ENCODE results near the gene NTRK3. TPM values are rescaled to one million over a fixed set of nuclear protein-coding genes. Genes with fewer than 3 reads are reported as not detected.

Gene NTRK3
- total and polyA plus RNA-seq, 2 donors (not counting 3 experiments of a cell fraction or from before 2014, with no cell fraction given) = not detected

DNA sequence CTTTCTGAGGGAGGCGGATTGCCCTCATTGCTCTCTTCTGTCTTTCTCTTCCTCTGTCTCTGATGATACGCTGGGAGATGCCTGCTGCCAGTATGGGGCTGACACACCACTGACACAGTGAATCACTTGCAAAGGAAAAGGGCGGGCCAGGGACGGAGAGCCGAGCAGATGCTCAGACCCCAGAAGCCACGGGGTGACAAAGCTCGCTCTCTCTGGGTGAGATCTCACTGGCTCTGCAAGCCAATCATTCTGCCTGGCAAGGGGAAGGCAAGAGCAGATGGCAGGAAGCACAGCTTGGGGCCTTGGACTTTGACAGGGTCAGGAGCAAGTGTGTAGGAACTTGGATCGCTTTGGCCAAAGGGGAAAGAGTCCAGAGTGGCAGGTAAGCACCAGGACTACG lies 198.7 kb downstream of the NTRK3 start:
- H3K27ac ChIP-seq (ENCODE audit: insufficient read depth, low read depth, low read length) = no peak overlapping the region
- H3K9ac ChIP-seq (replicated peaks; ENCODE audit: extremely low read depth, insufficient read depth, low read length) = no peak overlapping the region
- ChIA-PET POLR2A (no interaction called here), CTCF (no interaction called here)
- H3K9me3 ChIP-seq (replicated peaks; ENCODE audit: control insufficient read depth, insufficient read depth, low read length) = peaks cover 5% of the 10 kb centered on the region
- H3K4me3 ChIP-seq (replicated peaks in 1 of 3; ENCODE audit: insufficient read depth in 1 of 3, low read depth in 1 of 3, low read length in 3 of 3) = no peak overlapping the region
- no peaks in the 10 kb centered on the region for H3K79me2 ChIP-seq (ENCODE audit: control insufficient read depth, insufficient read depth, low read length)
- H3K4me2 ChIP-seq (ENCODE audit: insufficient read depth, low read length) = no peak overlapping the region
- FAIRE-seq (no peak), DNase-seq (ENCODE audit: low read depth, low spot score) (no peak)
- H3K27me3 ChIP-seq (ENCODE audit: control insufficient read depth in 2 of 2, insufficient read depth in 2 of 2, low read length in 2 of 2) = no peaks in the 10 kb centered on the region
- no peak overlapping the region for H2AFZ ChIP-seq (ENCODE audit: low read depth, low read length)
- intact Hi-C loops (cut with micrococcal nuclease) = no loop called here
- TF ChIP-seq GATA2 (IDR thresholded peaks at IDR 0.05; ENCODE audit: insufficient read depth, insufficient read length, low read depth, low read length) = no peak
- TF ChIP-seq, protein P1, sequence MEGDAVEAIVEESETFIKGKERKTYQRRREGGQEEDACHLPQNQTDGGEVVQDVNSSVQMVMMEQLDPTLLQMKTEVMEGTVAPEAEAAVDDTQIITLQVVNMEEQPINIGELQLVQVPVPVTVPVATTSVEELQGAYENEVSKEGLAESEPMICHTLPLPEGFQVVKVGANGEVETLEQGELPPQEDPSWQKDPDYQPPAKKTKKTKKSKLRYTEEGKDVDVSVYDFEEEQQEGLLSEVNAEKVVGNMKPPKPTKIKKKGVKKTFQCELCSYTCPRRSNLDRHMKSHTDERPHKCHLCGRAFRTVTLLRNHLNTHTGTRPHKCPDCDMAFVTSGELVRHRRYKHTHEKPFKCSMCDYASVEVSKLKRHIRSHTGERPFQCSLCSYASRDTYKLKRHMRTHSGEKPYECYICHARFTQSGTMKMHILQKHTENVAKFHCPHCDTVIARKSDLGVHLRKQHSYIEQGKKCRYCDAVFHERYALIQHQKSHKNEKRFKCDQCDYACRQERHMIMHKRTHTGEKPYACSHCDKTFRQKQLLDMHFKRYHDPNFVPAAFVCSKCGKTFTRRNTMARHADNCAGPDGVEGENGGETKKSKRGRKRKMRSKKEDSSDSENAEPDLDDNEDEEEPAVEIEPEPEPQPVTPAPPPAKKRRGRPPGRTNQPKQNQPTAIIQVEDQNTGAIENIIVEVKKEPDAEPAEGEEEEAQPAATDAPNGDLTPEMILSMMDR (IDR thresholded peaks at IDR 0.05; ENCODE audit: extremely low read depth in 1 of 2, insufficient read depth in 1 of 2, low read depth in 1 of 2, low read length in 2 of 2) = no peak
- no peak for TF ChIP-seq POLR2A (IDR thresholded peaks at IDR 0.05; ENCODE audit: low read depth, low read length)
- TF ChIP-seq JUN (IDR thresholded peaks at IDR 0.05; ENCODE audit: borderline replicate concordance, insufficient read depth, insufficient read length, low read depth) = no peak
- TF ChIP-seq MYC (IDR thresholded peaks at IDR 0.05; ENCODE audit: low read depth, low read length) = no peak
- no peak for TF ChIP-seq POLR2AphosphoS5 (IDR thresholded peaks at IDR 0.05; ENCODE audit: insufficient read depth, low read depth, low read length)
- TF ChIP-seq, protein P2, sequence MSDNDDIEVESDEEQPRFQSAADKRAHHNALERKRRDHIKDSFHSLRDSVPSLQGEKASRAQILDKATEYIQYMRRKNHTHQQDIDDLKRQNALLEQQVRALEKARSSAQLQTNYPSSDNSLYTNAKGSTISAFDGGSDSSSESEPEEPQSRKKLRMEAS (IDR thresholded peaks at IDR 0.05; ENCODE audit: insufficient read depth, insufficient read length) = no peak
- TF ChIP-seq FOS (IDR thresholded peaks at IDR 0.05; ENCODE audit: borderline replicate concordance, insufficient read depth, low read length) = no peak
- TF ChIP-seq EZH2 (IDR thresholded peaks at IDR 0.05; ENCODE audit: borderline replicate concordance, low read depth, low read length, severe bottlenecking) = no peak
- no peaks in the 10 kb centered on the region for H3K4me1 ChIP-seq (ENCODE audit: control insufficient read depth, extremely low read depth, insufficient read depth, low read length)
- dilution Hi-C loops (cut with MboI; ENCODE audit: extremely low pct_ligation_motif_present, low sequenced_read_pairs) = no loop called here
- no peaks in the 10 kb centered on the region for H3K36me3 ChIP-seq (ENCODE audit: control insufficient read depth in 2 of 2, extremely low read depth in 1 of 2, insufficient read depth in 2 of 2, low read length in 2 of 2)
- BruUV-seq (replicated peaks) = no TSS peak
- no peaks in the 10 kb centered on the region for H3K9me1 ChIP-seq (replicated peaks; ENCODE audit: control insufficient read depth, extremely low read depth, insufficient read depth, low read length)
- H4K20me1 ChIP-seq (replicated peaks; ENCODE audit: control insufficient read depth, extremely low read depth, insufficient read depth, low read length) = no peaks in the 10 kb centered on the region

Data from endothelial cell of umbilical vein (primary cell).